HFFc6 (cell line): ENCODE results near the gene FAM53C. TPM values are rescaled to one million over a fixed set of nuclear protein-coding genes. Genes with fewer than 3 reads are reported as not detected.

ENCODE experiments used
- DNase-seq: peaks from one replicate; pipeline ENCODE4 v3.0.0-alpha.2; 2018
- H3K27ac Mint-ChIP-seq: 2 replicates; pipeline ENCODE4 v1.8.0; 2020; ENCODE audit warnings: mild to moderate bottlenecking, mixed read lengths
- H3K27me3 Mint-ChIP-seq: 2 replicates; pipeline ENCODE4 v1.8.0; 2021; ENCODE audit warnings: mild to moderate bottlenecking, moderate library complexity, mixed read lengths; ENCODE audit not compliant: insufficient read depth
- H3K36me3 Mint-ChIP-seq: 2 replicates; pipeline ENCODE4 v1.8.0; 2021; ENCODE audit warnings: low read depth, mixed read lengths
- H3K4me1 Mint-ChIP-seq: 2 replicates; pipeline ENCODE4 v1.8.0; 2020; ENCODE audit warnings: low read depth, mixed read lengths
- H3K4me3 Mint-ChIP-seq: 2 replicates; pipeline ENCODE4 v1.8.0; 2020; ENCODE audit warnings: mild to moderate bottlenecking, moderate library complexity, mixed read lengths
- H3K9me3 Mint-ChIP-seq: 2 replicates; pipeline ENCODE4 v1.8.0; 2020; ENCODE audit warnings: mild to moderate bottlenecking, mixed read lengths
- total RNA-seq, 6 experiments: library from RNA; stranded (reverse); fragmentation: NEBNext Ultra II Directional; extraction: Animal tissue kit (Norgen Biotek cat#: 25700); gene quantifications; 2 replicates in 1 of 6; 3 replicates in 5 of 6; pipeline ENCODE4 v1.2.3, GENCODE V29; 2021
- TF ChIP-seq, protein P1 (sequence below): fragments of 200-600 bp; sonication (generic); IDR thresholded peaks from 2 replicates; pipeline ENCODE4 v1.5.0; 2021; ENCODE audit warnings: antibody characterized with exemption, mild to moderate bottlenecking

Gene FAM53C
- total RNA-seq, 6 experiments from 2014 or later = 28.7 to 34.4 (median 29.7) TPM

GRCh38 chr5:138369261-138369660 is 31.2 kb downstream of the FAM53C start:
- Mint-ChIP-seq H3K4me3 (no peak overlapping the region), H3K4me1 (peaks cover 20% of the 10 kb centered on the region), H3K36me3 (no peaks in the 10 kb centered on the region), H3K27ac (no peak overlapping the region), H3K9me3 (no peaks in the 10 kb centered on the region), H3K27me3 (no peaks in the 10 kb centered on the region; the same call in 1 of the 2 replicates)
- no peak for DNase-seq
- TF ChIP-seq, protein P1, sequence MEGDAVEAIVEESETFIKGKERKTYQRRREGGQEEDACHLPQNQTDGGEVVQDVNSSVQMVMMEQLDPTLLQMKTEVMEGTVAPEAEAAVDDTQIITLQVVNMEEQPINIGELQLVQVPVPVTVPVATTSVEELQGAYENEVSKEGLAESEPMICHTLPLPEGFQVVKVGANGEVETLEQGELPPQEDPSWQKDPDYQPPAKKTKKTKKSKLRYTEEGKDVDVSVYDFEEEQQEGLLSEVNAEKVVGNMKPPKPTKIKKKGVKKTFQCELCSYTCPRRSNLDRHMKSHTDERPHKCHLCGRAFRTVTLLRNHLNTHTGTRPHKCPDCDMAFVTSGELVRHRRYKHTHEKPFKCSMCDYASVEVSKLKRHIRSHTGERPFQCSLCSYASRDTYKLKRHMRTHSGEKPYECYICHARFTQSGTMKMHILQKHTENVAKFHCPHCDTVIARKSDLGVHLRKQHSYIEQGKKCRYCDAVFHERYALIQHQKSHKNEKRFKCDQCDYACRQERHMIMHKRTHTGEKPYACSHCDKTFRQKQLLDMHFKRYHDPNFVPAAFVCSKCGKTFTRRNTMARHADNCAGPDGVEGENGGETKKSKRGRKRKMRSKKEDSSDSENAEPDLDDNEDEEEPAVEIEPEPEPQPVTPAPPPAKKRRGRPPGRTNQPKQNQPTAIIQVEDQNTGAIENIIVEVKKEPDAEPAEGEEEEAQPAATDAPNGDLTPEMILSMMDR = no peak

DNA sequence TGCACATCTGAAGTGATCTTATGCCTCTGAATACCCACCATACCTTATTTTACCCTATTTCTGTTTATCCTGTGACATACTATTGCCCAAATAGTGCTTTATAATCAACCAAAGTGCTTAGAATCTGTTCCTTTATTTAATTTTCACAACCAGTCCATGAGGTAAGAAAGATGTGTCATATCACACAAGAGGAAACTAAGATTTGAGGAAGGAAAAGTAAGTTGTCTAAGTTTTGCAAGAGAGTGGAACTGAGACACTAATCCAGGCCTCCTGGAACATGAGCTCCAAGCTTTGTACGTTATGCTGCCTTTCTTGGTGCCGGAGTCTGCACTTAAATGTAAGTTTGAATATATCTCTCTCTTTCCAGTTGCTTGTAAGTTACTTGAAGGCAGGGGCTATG is 31.6 kb downstream of the FAM53C start:
- H3K27ac Mint-ChIP-seq = no peak overlapping the region; the same call in 1 of the 2 replicates
- peaks cover 20% of the 10 kb centered on the region for H3K4me1 Mint-ChIP-seq
- no peak for DNase-seq
- TF ChIP-seq, protein P1 = no peak
- no peak overlapping the region for H3K4me3 Mint-ChIP-seq
- H3K27me3 Mint-ChIP-seq = no peaks in the 10 kb centered on the region; the same call in 1 of the 2 replicates
- H3K36me3 Mint-ChIP-seq = no peaks in the 10 kb centered on the region
- no peaks in the 10 kb centered on the region for H3K9me3 Mint-ChIP-seq

DNA sequence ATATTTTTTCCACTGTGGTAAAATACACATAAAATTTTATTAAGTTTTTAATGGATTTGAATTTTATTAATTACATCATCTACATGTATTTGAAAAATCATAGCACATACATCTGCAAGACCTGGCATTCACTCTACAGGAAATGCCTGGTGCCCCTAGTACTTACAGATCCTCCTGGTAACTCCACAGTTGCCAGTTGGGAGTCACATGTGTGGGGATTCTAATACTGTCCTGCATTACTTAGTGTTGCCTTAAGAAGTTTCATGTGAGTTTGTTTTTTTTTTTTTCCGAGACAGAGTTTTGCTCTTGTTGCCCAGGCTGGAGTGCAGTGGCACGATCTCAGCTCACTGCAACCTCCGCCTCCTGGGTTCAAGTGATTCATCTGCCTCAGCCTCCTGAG is 32.5 kb downstream of the FAM53C start:
- peaks cover 2% of the 10 kb centered on the region for H3K27me3 Mint-ChIP-seq
- H3K36me3 Mint-ChIP-seq = no peaks in the 10 kb centered on the region
- no peak for DNase-seq
- H3K9me3 Mint-ChIP-seq = no peaks in the 10 kb centered on the region
- H3K4me3 Mint-ChIP-seq = no peak overlapping the region
- TF ChIP-seq, protein P1 = no peak
- peaks cover 20% of the 10 kb centered on the region for H3K4me1 Mint-ChIP-seq
- peak overlapping the region; percentile 24; the same call in 1 of the 2 replicates for H3K27ac Mint-ChIP-seq

DNA sequence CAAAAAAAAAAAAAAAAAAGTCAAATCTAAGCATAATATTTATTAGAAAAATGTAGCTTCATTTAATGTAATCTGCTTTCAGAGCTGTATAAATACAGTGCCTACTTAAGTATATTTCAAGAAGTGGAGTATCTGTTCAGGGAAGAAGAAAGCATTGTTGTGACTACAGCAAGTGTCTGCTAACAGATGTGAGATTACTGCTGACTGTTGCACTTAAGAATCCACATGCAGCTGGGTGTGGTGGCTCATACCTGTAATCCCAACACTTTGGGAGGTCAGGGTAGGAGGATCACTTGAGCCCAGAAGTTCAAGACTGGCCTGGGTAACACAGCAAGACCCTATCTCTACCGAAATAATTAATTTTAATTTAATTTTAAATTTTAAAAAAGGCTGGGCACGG is 33.4 kb downstream of the FAM53C start:
- H3K4me3 Mint-ChIP-seq = no peak overlapping the region
- H3K27me3 Mint-ChIP-seq = peaks cover 2% of the 10 kb centered on the region
- TF ChIP-seq, protein P1 = no peak
- H3K4me1 Mint-ChIP-seq = peaks cover 17% of the 10 kb centered on the region
- no peaks in the 10 kb centered on the region for H3K36me3 Mint-ChIP-seq
- DNase-seq = no peak
- H3K27ac Mint-ChIP-seq = no peak overlapping the region
- H3K9me3 Mint-ChIP-seq = no peaks in the 10 kb centered on the region

- TF ChIP-seq, protein P1 = no peak
- H3K4me3 Mint-ChIP-seq = no peak overlapping the region
- peaks cover 2% of the 10 kb centered on the region; the same call in 1 of the 2 replicates for H3K27me3 Mint-ChIP-seq
- peaks cover 11% of the 10 kb centered on the region for H3K4me1 Mint-ChIP-seq
- no peak for DNase-seq
- H3K36me3 Mint-ChIP-seq = peaks cover 5% of the 10 kb centered on the region; the same call in 1 of the 2 replicates
- H3K27ac Mint-ChIP-seq = no peak overlapping the region
- no peaks in the 10 kb centered on the region for H3K9me3 Mint-ChIP-seq
Observed at GRCh38 chr5:138372225-138372624, 34.2 kb downstream of the FAM53C start.

DNA sequence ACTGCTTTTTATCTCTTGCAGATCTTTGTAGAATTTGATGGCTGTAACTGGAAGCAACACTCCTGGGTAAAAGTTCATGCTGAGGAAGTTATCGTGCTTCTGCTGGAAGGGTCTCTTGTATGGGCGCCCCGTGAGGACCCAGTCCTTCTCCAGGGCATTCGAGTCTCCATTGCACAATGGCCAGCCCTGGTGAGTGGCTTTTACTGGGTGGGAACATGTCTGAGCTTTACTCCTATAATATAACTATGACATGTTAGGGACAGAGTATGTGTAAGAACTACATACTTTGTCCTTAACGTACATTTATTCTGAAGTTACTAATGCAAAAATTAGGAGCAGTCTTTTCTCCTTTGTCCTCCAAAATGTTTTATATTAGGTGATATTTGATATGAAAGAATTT is 34.6 kb downstream of the FAM53C start:
- Mint-ChIP-seq H3K4me3 (no peak overlapping the region), H3K9me3 (no peaks in the 10 kb centered on the region), H3K4me1 (peaks cover 11% of the 10 kb centered on the region), H3K27me3 (peaks cover 2% of the 10 kb centered on the region; the same call in 1 of the 2 replicates), H3K27ac (no peak overlapping the region), H3K36me3 (peaks cover 5% of the 10 kb centered on the region; the same call in 1 of the 2 replicates)
- TF ChIP-seq, protein P1 = no peak
- no peak for DNase-seq
